Measurements from ENCODE around the gene ASTN2. TPM values are rescaled to one million over a fixed set of nuclear protein-coding genes. Genes with fewer than 3 reads are reported as not detected.

ASTN2 gene
- total RNA-seq, 1 experiment from 2014 or later, result 1.8 TPM

GRCh38 chr9:117123729-117124128 is 291.1 kb downstream of the ASTN2 start:
- no peaks in the 10 kb centered on the region for H3K27me3 ChIP-seq (replicated peaks)
- no peaks in the 10 kb centered on the region for H3K36me3 ChIP-seq
- no peak overlapping the region for H3K27ac ChIP-seq
- no peak overlapping the region for H3K4me3 ChIP-seq
- DNase-seq (ENCODE audit: low read depth in 1 of 2, low spot score in 2 of 2), result no peak
- no peaks in the 10 kb centered on the region; the same call in 1 of the 2 replicates for H3K4me1 ChIP-seq (replicated peaks)
- no peaks in the 10 kb centered on the region for H3K9me3 ChIP-seq (replicated peaks)

GRCh38 chr9:117122953-117123352 is 291.9 kb downstream of the ASTN2 start:
- H3K4me3 ChIP-seq, result no peak overlapping the region
- no peaks in the 10 kb centered on the region; the same call in 1 of the 2 replicates for H3K4me1 ChIP-seq (replicated peaks)

GRCh38 chr9:117122102-117122501 is 292.8 kb downstream of the ASTN2 start:
- Histone ChIP-seq H3K27ac (no peak overlapping the region), H3K4me3 (no peak overlapping the region), H3K4me1 (replicated peaks) (no peaks in the 10 kb centered on the region; the same call in 1 of the 2 replicates), H3K27me3 (replicated peaks) (no peaks in the 10 kb centered on the region), H3K9me3 (replicated peaks) (no peaks in the 10 kb centered on the region), H3K36me3 (no peaks in the 10 kb centered on the region)
- DNase-seq (ENCODE audit: low read depth in 1 of 2, low spot score in 2 of 2), result no peak

More at GRCh38 chr9:117122953-117123352, 291.9 kb downstream of the ASTN2 start:
- no peak for DNase-seq (ENCODE audit: low read depth in 1 of 2, low spot score in 2 of 2)
- H3K27me3 ChIP-seq (replicated peaks), result no peaks in the 10 kb centered on the region
- H3K36me3 ChIP-seq, result no peaks in the 10 kb centered on the region
- H3K27ac ChIP-seq, result no peak overlapping the region
- no peaks in the 10 kb centered on the region for H3K9me3 ChIP-seq (replicated peaks)

DNA sequence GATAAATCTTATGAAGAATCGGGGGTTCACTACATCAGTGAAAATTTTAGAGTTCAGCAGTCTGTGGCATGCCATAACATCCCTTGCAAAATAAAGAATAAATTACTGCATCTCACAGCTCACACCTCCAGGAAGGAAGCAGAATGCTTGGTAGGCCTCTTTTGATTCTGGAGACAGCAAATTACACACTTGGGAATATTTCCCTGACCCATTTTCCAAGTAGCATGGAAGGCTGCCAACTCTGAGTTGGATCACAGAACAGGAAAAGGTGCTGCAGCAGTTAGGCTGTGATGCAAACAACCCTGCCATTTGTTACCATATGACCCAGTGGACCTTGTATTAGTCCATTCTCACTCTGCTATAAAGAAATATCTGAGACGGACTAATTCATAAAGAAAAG is 293.5 kb downstream of the ASTN2 start:
- no peaks in the 10 kb centered on the region for H3K27me3 ChIP-seq (replicated peaks)
- no peaks in the 10 kb centered on the region; the same call in 1 of the 2 replicates for H3K4me1 ChIP-seq (replicated peaks)

GRCh38 chr9:117120061-117120460 is 294.8 kb downstream of the ASTN2 start:
- H3K27ac ChIP-seq, result no peak overlapping the region
- H3K4me3 ChIP-seq, result no peak overlapping the region
- H3K9me3 ChIP-seq (replicated peaks), result no peaks in the 10 kb centered on the region
- no peaks in the 10 kb centered on the region; the same call in 1 of the 2 replicates for H3K4me1 ChIP-seq (replicated peaks)
- no peaks in the 10 kb centered on the region for H3K36me3 ChIP-seq
- no peaks in the 10 kb centered on the region for H3K27me3 ChIP-seq (replicated peaks)
- DNase-seq (ENCODE audit: low read depth in 1 of 2, low spot score in 2 of 2), result no peak

More for the DNA sequence above, 293.5 kb downstream of the ASTN2 start:
- DNase-seq (ENCODE audit: low read depth in 1 of 2, low spot score in 2 of 2), result no peak
- Histone ChIP-seq H3K36me3 (no peaks in the 10 kb centered on the region), H3K27ac (no peak overlapping the region), H3K9me3 (replicated peaks) (no peaks in the 10 kb centered on the region), H3K4me3 (no peak overlapping the region)

DNA sequence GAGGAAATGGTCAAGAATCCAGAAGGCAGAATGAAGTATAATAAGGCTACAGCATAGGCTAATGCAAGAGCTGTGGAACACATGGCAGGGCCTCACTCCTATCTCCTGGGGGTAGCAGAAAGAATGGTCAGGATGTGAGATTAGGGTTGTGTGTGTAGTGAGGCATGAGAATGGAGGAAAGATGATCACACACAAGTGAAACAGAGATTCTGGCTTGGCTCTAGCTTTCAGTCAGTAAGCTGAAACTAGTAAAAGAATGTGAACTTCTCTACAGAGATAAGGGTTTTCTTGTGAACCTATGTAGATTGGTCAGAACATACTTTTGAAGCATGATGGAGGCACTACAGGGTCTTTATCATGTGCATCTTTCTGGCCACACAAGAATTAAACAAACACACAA is 298.8 kb downstream of the ASTN2 start:
- H3K4me3 ChIP-seq, result no peak overlapping the region
- DNase-seq (ENCODE audit: low read depth in 1 of 2, low spot score in 2 of 2), result no peak
- H3K27ac ChIP-seq, result no peak overlapping the region
- no peaks in the 10 kb centered on the region for H3K4me1 ChIP-seq (replicated peaks)
- H3K9me3 ChIP-seq (replicated peaks), result no peaks in the 10 kb centered on the region
- no peaks in the 10 kb centered on the region for H3K27me3 ChIP-seq (replicated peaks)
- H3K36me3 ChIP-seq, result no peaks in the 10 kb centered on the region

DNA sequence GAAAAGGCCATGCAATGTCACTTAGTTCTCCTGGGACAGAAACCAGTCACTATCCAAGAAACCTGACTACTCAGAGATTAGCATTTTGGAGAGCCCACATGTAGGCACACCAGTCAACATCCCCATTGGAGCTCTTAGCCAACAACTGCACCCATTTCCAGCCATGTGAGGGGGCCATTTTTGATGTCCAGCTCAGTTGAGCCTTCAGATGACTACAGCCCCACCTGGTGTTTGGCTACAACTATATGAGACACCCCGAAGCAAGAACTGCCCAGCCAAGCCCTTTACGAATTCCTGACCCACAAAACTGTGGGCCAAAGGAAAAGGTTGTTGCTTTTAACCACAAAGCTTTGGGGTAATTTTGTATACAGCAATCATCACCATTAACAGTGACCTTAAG is 300.1 kb downstream of the ASTN2 start:
- no peak overlapping the region for H3K27ac ChIP-seq
- no peaks in the 10 kb centered on the region for H3K4me1 ChIP-seq (replicated peaks)
- no peaks in the 10 kb centered on the region for H3K36me3 ChIP-seq
- H3K27me3 ChIP-seq (replicated peaks), result no peaks in the 10 kb centered on the region
- no peaks in the 10 kb centered on the region for H3K9me3 ChIP-seq (replicated peaks)
- H3K4me3 ChIP-seq, result no peak overlapping the region
- no peak for DNase-seq (ENCODE audit: low read depth in 1 of 2, low spot score in 2 of 2)

DNA sequence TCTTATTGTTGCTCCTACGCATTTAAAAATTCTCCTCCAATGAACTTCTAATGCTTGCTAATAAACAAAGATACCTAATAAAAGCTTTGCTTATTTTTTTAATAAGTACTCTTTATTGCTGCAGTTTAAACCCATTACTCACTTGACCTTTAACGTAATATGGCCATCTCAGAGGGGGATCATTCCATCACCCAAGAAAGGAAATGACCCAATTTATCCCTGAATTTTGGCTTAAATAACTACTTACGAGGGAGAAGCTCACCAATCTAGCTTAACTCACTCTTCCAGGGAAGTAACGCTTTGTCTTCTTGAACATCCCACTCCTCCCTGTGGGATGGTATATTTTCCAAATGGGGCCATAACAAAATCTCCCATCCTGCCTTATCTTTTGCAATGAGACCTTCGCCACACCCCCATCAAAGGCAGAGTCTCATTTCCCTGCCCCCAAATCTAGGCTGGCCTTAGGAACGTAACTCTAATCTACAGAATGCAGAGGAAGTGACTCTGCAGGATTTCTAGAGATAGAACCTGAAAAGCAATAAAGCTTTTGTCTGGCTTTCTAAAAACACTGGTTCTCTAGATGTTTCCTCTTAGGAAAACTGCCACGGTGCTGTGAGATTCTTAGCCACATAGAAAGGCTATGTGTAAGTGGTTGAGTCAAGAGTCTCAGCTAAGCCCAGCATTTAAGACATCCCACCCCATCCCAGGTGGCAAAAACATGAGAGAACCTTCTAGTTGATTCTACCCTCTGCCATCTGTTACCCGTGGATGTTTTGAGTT is 310.0 kb downstream of the ASTN2 start:
- no peaks in the 10 kb centered on the region for H3K36me3 ChIP-seq
- H3K27me3 ChIP-seq (replicated peaks), result no peaks in the 10 kb centered on the region
- no peaks in the 10 kb centered on the region for H3K9me3 ChIP-seq (replicated peaks)
- no peak overlapping the region for H3K4me3 ChIP-seq
- H3K27ac ChIP-seq, result no peak overlapping the region
- peaks cover 12% of the 10 kb centered on the region for H3K4me1 ChIP-seq (replicated peaks)
- no peak for DNase-seq (ENCODE audit: low read depth in 1 of 2, low spot score in 2 of 2)

DNA sequence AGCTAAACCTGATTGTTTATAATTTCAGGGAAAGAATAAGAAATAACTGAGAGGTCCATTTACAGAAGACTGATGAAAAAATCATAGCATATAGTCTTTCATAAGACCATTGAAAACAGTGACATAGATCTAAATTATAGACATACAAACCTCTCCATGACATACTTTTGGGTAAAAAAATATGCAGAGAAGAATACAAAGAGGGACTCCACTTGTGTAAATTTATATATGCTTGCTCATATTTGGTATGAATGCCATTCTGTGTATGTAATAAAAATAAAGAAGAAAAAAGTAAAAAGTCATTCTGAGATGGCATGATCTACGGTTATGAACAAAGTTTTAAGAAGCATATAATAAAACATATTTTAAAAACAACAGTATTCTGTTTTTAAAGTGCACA is 310.7 kb downstream of the ASTN2 start:
- DNase-seq (ENCODE audit: low read depth in 1 of 2, low spot score in 2 of 2), result no peak
- no peaks in the 10 kb centered on the region for H3K9me3 ChIP-seq (replicated peaks)
- no peak overlapping the region for H3K27ac ChIP-seq

GRCh38 chr9:117103438-117104110 is 311.3 kb downstream of the ASTN2 start:
- Histone ChIP-seq H3K4me1 (replicated peaks) (peaks cover 6% of the 10 kb centered on the region), H3K27ac (no peak overlapping the region), H3K4me3 (no peak overlapping the region), H3K27me3 (replicated peaks) (no peaks in the 10 kb centered on the region), H3K36me3 (no peaks in the 10 kb centered on the region), H3K9me3 (replicated peaks) (no peaks in the 10 kb centered on the region)
- no peak for DNase-seq (ENCODE audit: low read depth in 1 of 2, low spot score in 2 of 2)

More for the DNA sequence above, 310.7 kb downstream of the ASTN2 start:
- Histone ChIP-seq H3K4me3 (no peak overlapping the region), H3K4me1 (replicated peaks) (peaks cover 8% of the 10 kb centered on the region), H3K36me3 (no peaks in the 10 kb centered on the region), H3K27me3 (replicated peaks) (no peaks in the 10 kb centered on the region)

DNA sequence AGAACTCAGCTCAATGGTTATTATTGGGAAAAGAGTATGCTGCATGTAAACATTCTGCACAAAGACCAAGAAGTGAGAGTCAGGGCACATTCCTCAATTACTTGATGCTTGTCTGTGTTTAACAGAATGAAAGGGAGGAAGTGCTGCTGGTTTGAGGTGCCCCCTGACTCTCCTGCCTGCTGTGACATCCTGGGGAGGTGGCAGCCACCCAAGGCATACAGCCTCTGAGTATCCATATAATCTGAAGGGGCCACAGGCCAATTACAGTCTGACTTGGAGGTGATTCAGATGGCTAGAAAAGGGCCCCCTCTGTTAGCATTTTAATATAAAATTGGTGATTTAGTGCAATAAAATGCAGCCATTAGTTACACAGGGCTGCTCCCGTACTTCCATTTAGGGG is 313.8 kb downstream of the ASTN2 start:
- Histone ChIP-seq H3K27me3 (replicated peaks) (no peaks in the 10 kb centered on the region), H3K9me3 (replicated peaks) (no peaks in the 10 kb centered on the region), H3K27ac (no peak overlapping the region), H3K4me1 (replicated peaks) (no peaks in the 10 kb centered on the region), H3K4me3 (no peak overlapping the region), H3K36me3 (no peaks in the 10 kb centered on the region)
- no peak for DNase-seq (ENCODE audit: low read depth in 1 of 2, low spot score in 2 of 2)

- no peak for DNase-seq (ENCODE audit: low read depth in 1 of 2, low spot score in 2 of 2)
- H3K36me3 ChIP-seq, result no peaks in the 10 kb centered on the region
- H3K9me3 ChIP-seq (replicated peaks), result no peaks in the 10 kb centered on the region
- H3K27ac ChIP-seq, result no peak overlapping the region
- H3K4me1 ChIP-seq (replicated peaks), result peaks cover 5% of the 10 kb centered on the region; the same call in 1 of the 2 replicates
- H3K27me3 ChIP-seq (replicated peaks), result no peaks in the 10 kb centered on the region
- H3K4me3 ChIP-seq, result no peak overlapping the region
These were observed 316.5 kb downstream of the ASTN2 start for GRCh38 chr9:117098331-117098730.

DNA sequence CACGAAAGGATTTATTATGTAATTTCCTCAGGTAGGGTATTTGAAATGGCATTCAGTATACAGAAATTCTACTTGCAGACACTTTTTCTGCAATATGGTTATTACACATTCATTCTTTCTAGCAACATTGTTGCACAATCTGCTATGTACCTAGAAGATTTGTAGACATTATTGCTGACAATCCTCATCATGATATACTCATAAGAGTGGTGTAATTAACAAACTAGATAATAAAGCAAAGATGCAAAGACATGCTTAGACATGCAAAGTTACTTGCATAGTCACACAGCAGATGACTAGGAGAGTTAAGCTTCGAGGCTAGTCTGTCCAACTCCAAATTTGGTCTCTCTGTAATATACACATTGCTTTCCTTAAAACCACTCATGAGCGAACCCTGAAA is 317.1 kb downstream of the ASTN2 start:
- H3K4me1 ChIP-seq (replicated peaks), result peaks cover 8% of the 10 kb centered on the region
- H3K36me3 ChIP-seq, result no peaks in the 10 kb centered on the region
- no peak overlapping the region for H3K4me3 ChIP-seq
- no peak overlapping the region for H3K27ac ChIP-seq
- H3K27me3 ChIP-seq (replicated peaks), result no peaks in the 10 kb centered on the region
- no peaks in the 10 kb centered on the region for H3K9me3 ChIP-seq (replicated peaks)
- DNase-seq (ENCODE audit: low read depth in 1 of 2, low spot score in 2 of 2), result no peak

GRCh38 chr9:117096138-117096537 is 318.7 kb downstream of the ASTN2 start:
- no peaks in the 10 kb centered on the region for H3K9me3 ChIP-seq (replicated peaks)
- H3K27me3 ChIP-seq (replicated peaks), result no peaks in the 10 kb centered on the region
- no peak overlapping the region for H3K4me3 ChIP-seq
- H3K4me1 ChIP-seq (replicated peaks), result peaks cover 12% of the 10 kb centered on the region
- no peak for DNase-seq (ENCODE audit: low read depth in 1 of 2, low spot score in 2 of 2)
- no peaks in the 10 kb centered on the region for H3K36me3 ChIP-seq
- H3K27ac ChIP-seq, result no peak overlapping the region
